Measurements from ENCODE around the gene SLPI. TPM values are rescaled to one million over a fixed set of nuclear protein-coding genes. Genes with fewer than 3 reads are reported as not detected.

The SLPI gene
- total RNA-seq, 2 experiments from 2014 or later = not detected

DNA sequence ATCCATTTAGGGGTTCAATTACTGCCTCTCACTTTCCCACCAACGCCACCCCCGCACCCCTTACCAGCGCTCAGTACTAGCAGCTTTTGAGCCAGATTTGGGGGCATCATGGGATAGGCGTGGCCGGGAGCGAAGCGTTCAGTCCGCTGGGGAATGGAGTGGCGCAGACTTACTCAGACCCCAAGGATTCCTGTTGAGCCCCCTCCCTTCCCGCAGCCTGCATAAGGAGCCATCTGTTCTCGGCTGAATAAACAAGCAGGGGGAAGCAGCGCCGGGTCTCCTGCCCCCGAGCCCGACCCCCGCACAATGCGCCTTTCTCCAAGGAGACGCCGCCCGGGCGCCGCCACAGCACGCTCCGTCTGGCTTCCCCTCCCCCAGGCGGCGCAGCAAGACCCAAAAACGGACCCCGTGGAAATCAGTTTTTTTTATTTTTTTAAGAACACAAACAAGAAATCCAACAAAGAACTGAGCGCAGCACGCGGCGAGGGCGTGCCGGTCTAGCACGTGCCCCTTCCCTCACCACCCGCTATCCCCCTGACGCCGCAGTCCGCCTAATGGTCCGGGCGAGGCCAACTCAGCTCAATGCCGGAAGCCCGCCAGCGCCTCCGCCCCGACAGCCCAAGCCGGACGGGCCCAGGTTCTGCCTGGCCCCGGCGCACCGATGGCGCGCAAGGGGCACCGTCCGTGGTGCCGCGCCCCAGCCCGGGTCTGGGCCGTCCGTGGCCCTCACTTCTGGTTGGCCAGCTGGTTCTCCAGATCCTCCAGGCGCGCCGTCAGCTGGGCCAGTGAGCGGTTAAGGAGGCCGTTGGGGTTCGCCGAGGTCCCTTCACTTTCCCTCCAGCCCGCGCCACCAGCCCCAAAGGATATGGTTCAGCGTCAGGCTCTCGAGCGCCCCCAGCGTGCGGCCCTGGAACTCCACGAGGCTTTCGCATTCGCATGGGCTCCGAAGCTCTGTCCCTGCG, 39.0 kb upstream of the SLPI start:
- TF ChIP-seq, protein P1, sequence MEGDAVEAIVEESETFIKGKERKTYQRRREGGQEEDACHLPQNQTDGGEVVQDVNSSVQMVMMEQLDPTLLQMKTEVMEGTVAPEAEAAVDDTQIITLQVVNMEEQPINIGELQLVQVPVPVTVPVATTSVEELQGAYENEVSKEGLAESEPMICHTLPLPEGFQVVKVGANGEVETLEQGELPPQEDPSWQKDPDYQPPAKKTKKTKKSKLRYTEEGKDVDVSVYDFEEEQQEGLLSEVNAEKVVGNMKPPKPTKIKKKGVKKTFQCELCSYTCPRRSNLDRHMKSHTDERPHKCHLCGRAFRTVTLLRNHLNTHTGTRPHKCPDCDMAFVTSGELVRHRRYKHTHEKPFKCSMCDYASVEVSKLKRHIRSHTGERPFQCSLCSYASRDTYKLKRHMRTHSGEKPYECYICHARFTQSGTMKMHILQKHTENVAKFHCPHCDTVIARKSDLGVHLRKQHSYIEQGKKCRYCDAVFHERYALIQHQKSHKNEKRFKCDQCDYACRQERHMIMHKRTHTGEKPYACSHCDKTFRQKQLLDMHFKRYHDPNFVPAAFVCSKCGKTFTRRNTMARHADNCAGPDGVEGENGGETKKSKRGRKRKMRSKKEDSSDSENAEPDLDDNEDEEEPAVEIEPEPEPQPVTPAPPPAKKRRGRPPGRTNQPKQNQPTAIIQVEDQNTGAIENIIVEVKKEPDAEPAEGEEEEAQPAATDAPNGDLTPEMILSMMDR (conservative IDR thresholded peaks at IDR 0.05; ENCODE audit: low read length) = no peak
- TF ChIP-seq EZH2phosphoT487 (IDR thresholded peaks at IDR 0.05; ENCODE audit: borderline replicate concordance, low read depth, low read length) = no peak

DNA sequence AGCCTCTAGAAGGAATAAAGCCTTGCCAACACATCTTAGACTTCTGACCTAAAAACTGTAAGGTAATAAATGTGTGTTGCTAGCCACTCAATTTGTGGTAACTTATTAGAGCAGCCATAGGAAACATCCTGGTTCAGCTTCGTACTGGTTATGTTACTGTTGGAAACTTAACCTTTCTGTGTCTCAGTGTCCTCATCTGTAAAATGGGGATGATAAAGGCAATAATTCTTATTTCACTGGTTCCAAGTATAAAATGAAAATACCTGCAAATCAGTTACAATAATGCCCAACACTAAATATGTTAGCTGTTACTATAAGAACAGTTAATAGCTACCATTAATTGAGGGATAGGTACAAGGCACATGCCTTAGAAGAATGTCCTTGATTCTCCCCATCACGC, 38.0 kb upstream of the SLPI start:
- Histone ChIP-seq H3K4me3 (ENCODE audit: low read depth, low read length, poor library complexity, severe bottlenecking) (no peak overlapping the region), H3K27ac (ENCODE audit: low read depth, low read length, poor library complexity, severe bottlenecking) (no peak overlapping the region), H3K36me3 (ENCODE audit: insufficient read depth, low read length) (no peaks in the 10 kb centered on the region), H3K4me1 (ENCODE audit: insufficient read depth, low read length, poor library complexity, severe bottlenecking) (no peaks in the 10 kb centered on the region), H4K20me1 (ENCODE audit: insufficient read depth, low read length) (no peaks in the 10 kb centered on the region), H3K9me3 (ENCODE audit: low read length) (no peaks in the 10 kb centered on the region), H2AFZ (ENCODE audit: low read length) (no peak overlapping the region), H3K4me2 (ENCODE audit: low read length) (no peak overlapping the region), H3K79me2 (ENCODE audit: insufficient read depth, low read depth, low read length) (no peaks in the 10 kb centered on the region), H3K9me2 (ENCODE audit: insufficient read depth, low read length) (no peaks in the 10 kb centered on the region)
- ChIA-PET CTCF (ENCODE audit: unreplicated experiment) (interaction anchor here (0.6 kb wide), 1 partner anchor 933 kb away, joined by 5 read pairs; no protein-coding TSS in a partner anchor), POLR2A (no interaction called here)
- BruUV-seq (replicated peaks) = no TSS peak
- no peak for DNase-seq (ENCODE audit: low spot score)
- TF ChIP-seq, protein P1 (conservative IDR thresholded peaks at IDR 0.05; ENCODE audit: low read length) = no peak
- no peak for TF ChIP-seq EZH2phosphoT487 (IDR thresholded peaks at IDR 0.05; ENCODE audit: borderline replicate concordance, low read depth, low read length)
- intact Hi-C loops (cut with micrococcal nuclease; ENCODE audit: unreplicated experiment) = no loop called here

More for the DNA sequence above, 39.0 kb upstream of the SLPI start:
- Histone ChIP-seq H3K4me3 (ENCODE audit: low read depth, low read length, poor library complexity, severe bottlenecking) (no peak overlapping the region), H3K36me3 (ENCODE audit: insufficient read depth, low read length) (no peaks in the 10 kb centered on the region), H3K4me1 (ENCODE audit: insufficient read depth, low read length, poor library complexity, severe bottlenecking) (no peaks in the 10 kb centered on the region), H3K27ac (ENCODE audit: low read depth, low read length, poor library complexity, severe bottlenecking) (no peak overlapping the region), H3K4me2 (ENCODE audit: low read length) (no peak overlapping the region), H2AFZ (ENCODE audit: low read length) (no peak overlapping the region), H3K79me2 (ENCODE audit: insufficient read depth, low read depth, low read length) (no peaks in the 10 kb centered on the region), H3K9me2 (ENCODE audit: insufficient read depth, low read length) (no peaks in the 10 kb centered on the region), H3K9me3 (ENCODE audit: low read length) (no peaks in the 10 kb centered on the region), H4K20me1 (ENCODE audit: insufficient read depth, low read length) (no peaks in the 10 kb centered on the region)
- BruUV-seq (replicated peaks) = no TSS peak
- intact Hi-C loops (cut with micrococcal nuclease; ENCODE audit: unreplicated experiment) = no loop called here
- CTCF ChIA-PET (ENCODE audit: unreplicated experiment) = no interaction called here
- DNase-seq (ENCODE audit: low spot score) = no peak
- POLR2A ChIA-PET = interaction anchor here (0.5 kb wide), 1 partner anchor 477 kb away, joined by 4 read pairs; no protein-coding TSS in a partner anchor

DNA sequence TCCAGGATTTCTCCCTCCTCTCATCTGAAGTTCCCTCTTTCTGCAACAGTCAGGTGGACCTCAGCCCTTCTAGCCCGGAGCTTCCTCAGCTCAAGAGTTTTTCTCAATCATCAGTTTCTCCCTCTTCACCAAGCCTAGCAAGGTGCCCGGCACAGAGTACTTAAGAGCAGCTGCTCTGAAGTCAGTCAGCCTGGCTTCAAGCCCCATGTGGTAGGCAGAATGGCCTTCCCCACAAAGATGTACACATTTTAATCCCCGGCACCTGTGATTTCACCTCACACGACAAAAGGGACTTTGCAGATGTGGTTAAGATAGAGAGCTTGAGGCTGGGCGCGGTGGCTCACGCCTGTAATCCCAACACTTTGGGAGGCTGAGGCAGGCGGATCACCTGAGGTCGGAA, 37.2 kb upstream of the SLPI start:
- Histone ChIP-seq H3K9me3 (ENCODE audit: low read length) (no peaks in the 10 kb centered on the region), H3K4me2 (ENCODE audit: low read length) (no peak overlapping the region), H3K4me3 (ENCODE audit: low read depth, low read length, poor library complexity, severe bottlenecking) (no peak overlapping the region), H3K79me2 (ENCODE audit: insufficient read depth, low read depth, low read length) (no peaks in the 10 kb centered on the region), H3K9me2 (ENCODE audit: insufficient read depth, low read length) (no peaks in the 10 kb centered on the region), H3K27ac (ENCODE audit: low read depth, low read length, poor library complexity, severe bottlenecking) (no peak overlapping the region), H2AFZ (ENCODE audit: low read length) (no peak overlapping the region), H4K20me1 (ENCODE audit: insufficient read depth, low read length) (no peaks in the 10 kb centered on the region), H3K36me3 (ENCODE audit: insufficient read depth, low read length) (no peaks in the 10 kb centered on the region), H3K4me1 (ENCODE audit: insufficient read depth, low read length, poor library complexity, severe bottlenecking) (no peaks in the 10 kb centered on the region)
- TF ChIP-seq EZH2phosphoT487 (IDR thresholded peaks at IDR 0.05; ENCODE audit: borderline replicate concordance, low read depth, low read length) = no peak
- TF ChIP-seq, protein P1 (conservative IDR thresholded peaks at IDR 0.05; ENCODE audit: low read length) = no peak
- ChIA-PET POLR2A (interaction anchor here (1.1 kb wide), 1 partner anchor 474 kb away, joined by 5 read pairs; no protein-coding TSS in a partner anchor), CTCF (ENCODE audit: unreplicated experiment) (no interaction called here)
- intact Hi-C loops (cut with micrococcal nuclease; ENCODE audit: unreplicated experiment) = no loop called here
- BruUV-seq (replicated peaks) = no TSS peak
- DNase-seq (ENCODE audit: low spot score) = no peak

All from OCI-LY7 (cell line).